ENCODE measurements around the gene MAN2B2.

MAN2B2 gene

GRCh38 chr4:6575503-6576240, 683 bp downstream of the MAN2B2 start:
- no peak for TF ChIP-seq CTCF (IDR thresholded peaks at IDR 0.05; ENCODE audit: insufficient read depth, low read length, missing control alignments)
- peak overlapping the region; percentile 96 for H3K4me3 ChIP-seq (ENCODE audit: low read depth, low read length)
- POLR2A ChIA-PET: no interaction called here
- CTCF ChIA-PET: interaction anchor here (0.7 to 1.5 kb wide), 2 partner anchors 14 to 29 kb away, joined by 3 read pairs; no protein-coding TSS in a partner anchor
- DNase-seq (ENCODE audit: low read depth, low spot score): no peak

GRCh38 chr4:6576512-6576911, 1.5 kb downstream of the MAN2B2 start:
- CTCF ChIA-PET: interaction anchor here (1.5 kb wide), 1 partner anchor 30 kb away, joined by 3 read pairs; no protein-coding TSS in a partner anchor
- DNase-seq (ENCODE audit: low read depth, low spot score): no peak
- POLR2A ChIA-PET: no interaction called here

GRCh38 chr4:6576932-6577331, 1.9 kb downstream of the MAN2B2 start:
- CTCF ChIA-PET: interaction anchor here (1.5 kb wide), 1 partner anchor 31 kb away, joined by 3 read pairs; no protein-coding TSS in a partner anchor
- POLR2A ChIA-PET: no interaction called here

More at GRCh38 chr4:6576512-6576911, 1.5 kb downstream of the MAN2B2 start:
- TF ChIP-seq CTCF (IDR thresholded peaks at IDR 0.05; ENCODE audit: insufficient read depth, low read length, missing control alignments): no peak
- no peak overlapping the region for H3K4me3 ChIP-seq (ENCODE audit: low read depth, low read length)

GRCh38 chr4:6577409-6577808, 2.4 kb downstream of the MAN2B2 start:
- POLR2A ChIA-PET: no interaction called here
- no peak for DNase-seq (ENCODE audit: low read depth, low spot score)
- H3K4me3 ChIP-seq (ENCODE audit: low read depth, low read length): no peak overlapping the region
- CTCF ChIA-PET: interaction anchor here (1.5 kb wide), 1 partner anchor 31 kb away, joined by 3 read pairs; no protein-coding TSS in a partner anchor
- TF ChIP-seq CTCF (IDR thresholded peaks at IDR 0.05; ENCODE audit: insufficient read depth, low read length, missing control alignments): no peak

More at GRCh38 chr4:6576932-6577331, 1.9 kb downstream of the MAN2B2 start:
- TF ChIP-seq CTCF (IDR thresholded peaks at IDR 0.05; ENCODE audit: insufficient read depth, low read length, missing control alignments): no peak
- no peak for DNase-seq (ENCODE audit: low read depth, low spot score)
- H3K4me3 ChIP-seq (ENCODE audit: low read depth, low read length): no peak overlapping the region

- CTCF ChIA-PET: no interaction called here
- TF ChIP-seq CTCF (IDR thresholded peaks at IDR 0.05; ENCODE audit: insufficient read depth, low read length, missing control alignments): no peak
- no peak overlapping the region for H3K4me3 ChIP-seq (ENCODE audit: low read depth, low read length)
- POLR2A ChIA-PET: no interaction called here
- no peak for DNase-seq (ENCODE audit: low read depth, low spot score)
Observed at GRCh38 chr4:6578221-6578620, 3.2 kb downstream of the MAN2B2 start.

GRCh38 chr4:6580353-6580752, 5.4 kb downstream of the MAN2B2 start:
- DNase-seq (ENCODE audit: low read depth, low spot score): no peak
- ChIA-PET CTCF (no interaction called here), POLR2A (no interaction called here)
- no peak overlapping the region for H3K4me3 ChIP-seq (ENCODE audit: low read depth, low read length)
- TF ChIP-seq CTCF (IDR thresholded peaks at IDR 0.05; ENCODE audit: insufficient read depth, low read length, missing control alignments): no peak

All from AG04449 (cell line).